ENCODE results near the gene AMPD3.

The AMPD3 gene

GRCh38 chr11:10500757-10501684 is 46.0 kb downstream of the AMPD3 start:
- no peak for DNase-seq (ENCODE audit: low read depth in 1 of 2, low spot score in 1 of 2)

GRCh38 chr11:10502065-10502680 is 47.1 kb downstream of the AMPD3 start:
- DNase-seq (ENCODE audit: low read depth in 1 of 2, low spot score in 1 of 2): no peak

- DNase-seq (ENCODE audit: low read depth in 1 of 2, low spot score in 1 of 2): no peak
These were observed 47.7 kb downstream of the AMPD3 start for GRCh38 chr11:10502770-10503169.

GRCh38 chr11:10503221-10503620 is 48.2 kb downstream of the AMPD3 start:
- DNase-seq (ENCODE audit: low read depth in 1 of 2, low spot score in 1 of 2): no peak

- no peak for DNase-seq (ENCODE audit: low read depth in 1 of 2, low spot score in 1 of 2)
These were observed 48.9 kb downstream of the AMPD3 start for GRCh38 chr11:10503777-10504480.

GRCh38 chr11:10504490-10504889 is 49.4 kb downstream of the AMPD3 start:
- no peak for DNase-seq (ENCODE audit: low read depth in 1 of 2, low spot score in 1 of 2)

- no peak for DNase-seq (ENCODE audit: low read depth in 1 of 2, low spot score in 1 of 2)
These were observed 50.4 kb downstream of the AMPD3 start for GRCh38 chr11:10505278-10506007.

- DNase-seq (ENCODE audit: low read depth in 1 of 2, low spot score in 1 of 2): no peak
These were observed 50.9 kb downstream of the AMPD3 start for GRCh38 chr11:10506008-10506370.

- no peak for DNase-seq (ENCODE audit: low read depth in 1 of 2, low spot score in 1 of 2)
These were observed 56.1 kb downstream of the AMPD3 start for GRCh38 chr11:10511181-10511621.

- DNase-seq (ENCODE audit: low read depth in 1 of 2, low spot score in 1 of 2): no peak
These were observed 59.1 kb downstream of the AMPD3 start for GRCh38 chr11:10514202-10514601.

- DNase-seq (ENCODE audit: low read depth in 1 of 2, low spot score in 1 of 2): no peak
These were observed 59.6 kb downstream of the AMPD3 start for GRCh38 chr11:10514709-10515108.

- DNase-seq (ENCODE audit: low read depth in 1 of 2, low spot score in 1 of 2): no peak
These were observed 60.4 kb downstream of the AMPD3 start for GRCh38 chr11:10515418-10515817.

- DNase-seq (ENCODE audit: low read depth in 1 of 2, low spot score in 1 of 2): no peak
These were observed 63.1 kb downstream of the AMPD3 start for GRCh38 chr11:10518123-10518522.

- DNase-seq (ENCODE audit: low read depth in 1 of 2, low spot score in 1 of 2): no peak
These were observed 63.8 kb downstream of the AMPD3 start for GRCh38 chr11:10518891-10519290.

GRCh38 chr11:10519630-10520029 is 64.6 kb downstream of the AMPD3 start:
- DNase-seq (ENCODE audit: low read depth in 1 of 2, low spot score in 1 of 2): no peak

GRCh38 chr11:10520562-10520961 is 65.5 kb downstream of the AMPD3 start:
- DNase-seq (ENCODE audit: low read depth in 1 of 2, low spot score in 1 of 2): no peak

GRCh38 chr11:10522276-10522675 is 67.2 kb downstream of the AMPD3 start:
- no peak for DNase-seq (ENCODE audit: low read depth in 1 of 2, low spot score in 1 of 2)

- no peak for DNase-seq (ENCODE audit: low read depth in 1 of 2, low spot score in 1 of 2)
These were observed 67.9 kb downstream of the AMPD3 start for GRCh38 chr11:10522921-10523320.

- DNase-seq (ENCODE audit: low read depth in 1 of 2, low spot score in 1 of 2): no peak
These were observed 69.4 kb downstream of the AMPD3 start for GRCh38 chr11:10524471-10524870.

GRCh38 chr11:10526974-10527918 is 72.2 kb downstream of the AMPD3 start:
- no peak for DNase-seq (ENCODE audit: low read depth in 1 of 2, low spot score in 1 of 2)

Measured in activated T-helper 1 cell treated with anti-CD3 and anti-CD28 coated beads, Interleukin-2, amount 50 U/mL, for 16 hours (primary cell).